ENCODE data around the gene SZRD1.

DNA sequence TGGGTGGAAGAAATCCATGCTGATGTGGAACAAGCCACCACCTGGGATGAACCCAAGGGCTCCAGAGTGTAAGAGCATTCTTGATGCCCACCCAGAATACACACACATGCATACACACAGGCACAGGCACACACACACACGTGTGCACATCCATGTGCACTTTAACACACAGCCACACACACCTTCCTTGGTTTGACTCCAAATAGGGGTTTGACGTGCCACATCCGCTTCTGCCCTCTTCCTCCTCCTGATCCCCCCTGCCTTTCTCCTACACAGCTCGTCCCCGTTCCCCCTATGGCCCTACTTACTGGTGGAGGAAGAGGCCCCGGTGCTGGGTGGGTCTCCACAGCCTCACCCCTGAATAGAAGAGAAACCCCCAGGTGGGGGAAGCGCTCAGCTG, 54.2 kb downstream of the SZRD1 start:
- TF ChIP-seq, protein P1, sequence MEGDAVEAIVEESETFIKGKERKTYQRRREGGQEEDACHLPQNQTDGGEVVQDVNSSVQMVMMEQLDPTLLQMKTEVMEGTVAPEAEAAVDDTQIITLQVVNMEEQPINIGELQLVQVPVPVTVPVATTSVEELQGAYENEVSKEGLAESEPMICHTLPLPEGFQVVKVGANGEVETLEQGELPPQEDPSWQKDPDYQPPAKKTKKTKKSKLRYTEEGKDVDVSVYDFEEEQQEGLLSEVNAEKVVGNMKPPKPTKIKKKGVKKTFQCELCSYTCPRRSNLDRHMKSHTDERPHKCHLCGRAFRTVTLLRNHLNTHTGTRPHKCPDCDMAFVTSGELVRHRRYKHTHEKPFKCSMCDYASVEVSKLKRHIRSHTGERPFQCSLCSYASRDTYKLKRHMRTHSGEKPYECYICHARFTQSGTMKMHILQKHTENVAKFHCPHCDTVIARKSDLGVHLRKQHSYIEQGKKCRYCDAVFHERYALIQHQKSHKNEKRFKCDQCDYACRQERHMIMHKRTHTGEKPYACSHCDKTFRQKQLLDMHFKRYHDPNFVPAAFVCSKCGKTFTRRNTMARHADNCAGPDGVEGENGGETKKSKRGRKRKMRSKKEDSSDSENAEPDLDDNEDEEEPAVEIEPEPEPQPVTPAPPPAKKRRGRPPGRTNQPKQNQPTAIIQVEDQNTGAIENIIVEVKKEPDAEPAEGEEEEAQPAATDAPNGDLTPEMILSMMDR (IDR thresholded peaks at IDR 0.05; ENCODE audit: low read depth, low read length) = no peak
- TF ChIP-seq POLR2A (IDR thresholded peaks at IDR 0.05; ENCODE audit: extremely low read depth, insufficient read length) = no peak
- TF ChIP-seq MAX (IDR thresholded peaks at IDR 0.05; ENCODE audit: low read depth, low read length) = no peak
- no peak for TF ChIP-seq MYC (IDR thresholded peaks at IDR 0.05; ENCODE audit: low read depth, low read length)

Measured in NB4 (cell line).